ENCODE measurements around the gene MED12L.

The MED12L gene

DNA sequence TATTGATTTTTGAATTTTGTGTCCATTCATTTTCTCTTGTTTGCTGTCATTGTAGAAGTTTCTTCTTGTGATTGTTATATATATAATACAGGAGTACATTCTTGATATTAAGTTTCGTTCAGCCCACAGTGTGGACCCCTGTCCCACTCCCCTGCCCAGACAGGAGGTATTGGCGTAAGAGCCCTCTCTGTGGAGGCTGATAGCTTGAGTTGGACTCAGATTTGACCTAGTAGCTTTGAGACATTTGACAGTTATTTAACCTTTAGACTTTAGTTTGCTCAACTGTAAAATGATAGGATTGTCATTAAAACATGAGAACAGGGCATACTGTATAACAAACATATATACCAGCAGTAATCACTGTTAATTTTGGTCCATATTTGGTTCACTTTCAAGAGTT, 90.5 kb downstream of the MED12L start:
- H3K27me3 Mint-ChIP-seq (ENCODE audit: low read depth): no peaks in the 10 kb centered on the region
- H3K9me3 Mint-ChIP-seq: no peaks in the 10 kb centered on the region
- H3K4me3 Mint-ChIP-seq: no peak overlapping the region
- H3K4me1 Mint-ChIP-seq: no peaks in the 10 kb centered on the region
- no peaks in the 10 kb centered on the region for H3K36me3 Mint-ChIP-seq (ENCODE audit: low read depth)
- no peak overlapping the region for H3K27ac Mint-ChIP-seq
- TF ChIP-seq, protein P1, sequence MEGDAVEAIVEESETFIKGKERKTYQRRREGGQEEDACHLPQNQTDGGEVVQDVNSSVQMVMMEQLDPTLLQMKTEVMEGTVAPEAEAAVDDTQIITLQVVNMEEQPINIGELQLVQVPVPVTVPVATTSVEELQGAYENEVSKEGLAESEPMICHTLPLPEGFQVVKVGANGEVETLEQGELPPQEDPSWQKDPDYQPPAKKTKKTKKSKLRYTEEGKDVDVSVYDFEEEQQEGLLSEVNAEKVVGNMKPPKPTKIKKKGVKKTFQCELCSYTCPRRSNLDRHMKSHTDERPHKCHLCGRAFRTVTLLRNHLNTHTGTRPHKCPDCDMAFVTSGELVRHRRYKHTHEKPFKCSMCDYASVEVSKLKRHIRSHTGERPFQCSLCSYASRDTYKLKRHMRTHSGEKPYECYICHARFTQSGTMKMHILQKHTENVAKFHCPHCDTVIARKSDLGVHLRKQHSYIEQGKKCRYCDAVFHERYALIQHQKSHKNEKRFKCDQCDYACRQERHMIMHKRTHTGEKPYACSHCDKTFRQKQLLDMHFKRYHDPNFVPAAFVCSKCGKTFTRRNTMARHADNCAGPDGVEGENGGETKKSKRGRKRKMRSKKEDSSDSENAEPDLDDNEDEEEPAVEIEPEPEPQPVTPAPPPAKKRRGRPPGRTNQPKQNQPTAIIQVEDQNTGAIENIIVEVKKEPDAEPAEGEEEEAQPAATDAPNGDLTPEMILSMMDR (IDR thresholded peaks at IDR 0.05; ENCODE audit: unreplicated experiment in 3 of 3): no peak

DNA sequence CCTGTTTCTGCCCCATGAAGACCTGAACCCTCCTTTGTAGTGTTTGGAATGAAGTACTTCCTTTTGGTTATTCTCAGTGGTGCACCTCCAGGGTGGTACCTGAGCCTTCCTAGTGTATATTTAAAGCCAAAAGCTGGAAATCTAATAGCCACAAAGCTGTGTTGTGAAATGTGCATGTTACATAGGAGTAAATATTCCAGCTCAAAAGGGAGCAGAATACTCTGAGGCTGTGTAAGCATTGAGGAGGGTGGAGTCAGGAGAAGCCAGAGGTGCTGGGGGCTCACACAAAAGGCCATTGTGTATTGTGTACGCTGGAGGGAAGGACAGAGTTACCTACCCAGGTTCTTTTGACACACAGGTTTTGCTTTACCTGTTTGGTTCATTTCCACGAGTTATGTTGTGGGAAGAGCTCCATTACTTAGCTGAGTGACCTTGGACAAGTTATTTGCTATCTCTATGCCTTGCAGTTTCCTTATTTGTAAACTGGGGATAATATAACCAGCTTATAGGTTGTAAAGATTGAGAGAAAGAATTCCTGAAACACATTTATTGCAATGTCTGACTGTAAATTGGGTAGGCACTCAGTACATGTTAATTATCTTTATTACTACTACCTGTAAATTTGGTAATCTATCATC, 92.9 kb downstream of the MED12L start:
- H3K27me3 Mint-ChIP-seq (ENCODE audit: low read depth): no peaks in the 10 kb centered on the region
- TF ChIP-seq, protein P1 (IDR thresholded peaks at IDR 0.05; ENCODE audit: unreplicated experiment in 3 of 3): no peak
- H3K4me1 Mint-ChIP-seq: no peaks in the 10 kb centered on the region
- no peak overlapping the region for H3K4me3 Mint-ChIP-seq
- H3K27ac Mint-ChIP-seq: no peak overlapping the region
- H3K36me3 Mint-ChIP-seq (ENCODE audit: low read depth): no peaks in the 10 kb centered on the region
- no peaks in the 10 kb centered on the region for H3K9me3 Mint-ChIP-seq

DNA sequence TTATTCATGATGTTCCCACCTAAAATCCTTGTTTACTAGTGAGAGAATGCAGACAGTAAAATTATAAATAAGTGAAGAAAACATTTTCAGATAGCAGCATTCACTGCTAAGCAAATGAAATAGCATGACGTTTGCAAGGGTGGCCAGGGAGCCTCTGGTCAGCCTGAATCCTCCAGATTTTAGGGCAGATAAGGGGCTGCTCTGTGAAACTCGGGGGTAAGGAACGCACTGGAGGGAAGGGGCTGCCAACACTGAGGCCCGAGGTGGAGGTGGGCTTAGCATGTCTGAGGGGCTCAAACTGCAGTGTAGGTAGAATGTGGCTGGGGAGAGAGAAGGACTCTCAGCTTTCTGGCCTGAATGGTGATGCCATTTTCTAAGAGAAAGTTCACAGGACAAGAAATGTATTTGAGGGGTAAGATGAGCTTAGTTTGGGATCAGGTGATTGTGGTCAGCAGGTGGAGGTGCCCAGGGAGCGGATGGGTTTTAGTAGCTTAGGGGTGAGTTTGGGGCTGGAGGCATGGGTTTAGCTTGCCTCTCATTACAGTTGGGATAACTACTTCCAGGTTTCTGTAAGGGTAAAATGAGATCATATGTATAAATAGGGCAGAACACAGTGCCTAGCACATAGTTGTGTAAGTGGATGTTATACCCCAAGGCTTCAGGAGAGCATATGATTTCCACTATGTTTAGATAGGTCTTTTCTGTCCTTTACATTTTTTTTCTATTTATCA, 97.0 kb downstream of the MED12L start:
- Mint-ChIP-seq H3K27me3 (ENCODE audit: low read depth) (no peaks in the 10 kb centered on the region), H3K4me1 (no peaks in the 10 kb centered on the region), H3K27ac (no peak overlapping the region), H3K4me3 (no peak overlapping the region), H3K9me3 (no peaks in the 10 kb centered on the region), H3K36me3 (ENCODE audit: low read depth) (peaks cover 7% of the 10 kb centered on the region)
- TF ChIP-seq, protein P1 (IDR thresholded peaks at IDR 0.05; ENCODE audit: unreplicated experiment in 3 of 3): no peak

DNA sequence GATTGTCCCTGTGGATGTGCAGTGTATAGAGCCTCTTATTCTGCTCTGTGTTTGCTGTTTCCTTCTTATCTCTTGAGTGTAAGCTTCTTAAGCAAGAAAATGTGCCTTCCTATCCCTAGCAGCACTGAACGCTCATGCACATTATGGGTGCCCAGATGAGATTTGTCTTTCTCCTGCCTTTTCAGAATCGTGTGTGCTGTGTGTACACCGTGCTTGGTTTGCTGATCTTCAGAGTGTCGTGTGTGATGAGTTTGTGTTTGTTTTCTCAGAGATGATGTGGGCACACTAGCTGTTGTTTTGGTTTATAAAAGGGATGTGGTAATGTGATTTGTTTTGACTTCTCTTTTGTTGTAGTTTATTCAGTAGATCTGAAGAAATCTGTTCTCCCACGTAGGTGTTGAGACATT, 97.8 kb downstream of the MED12L start:
- no peaks in the 10 kb centered on the region for H3K4me1 Mint-ChIP-seq
- H3K36me3 Mint-ChIP-seq (ENCODE audit: low read depth): peaks cover 7% of the 10 kb centered on the region
- no peaks in the 10 kb centered on the region for H3K27me3 Mint-ChIP-seq (ENCODE audit: low read depth)
- no peak overlapping the region for H3K4me3 Mint-ChIP-seq
- TF ChIP-seq, protein P1 (IDR thresholded peaks at IDR 0.05; ENCODE audit: unreplicated experiment in 3 of 3): no peak
- H3K27ac Mint-ChIP-seq: no peak overlapping the region
- no peaks in the 10 kb centered on the region for H3K9me3 Mint-ChIP-seq

DNA sequence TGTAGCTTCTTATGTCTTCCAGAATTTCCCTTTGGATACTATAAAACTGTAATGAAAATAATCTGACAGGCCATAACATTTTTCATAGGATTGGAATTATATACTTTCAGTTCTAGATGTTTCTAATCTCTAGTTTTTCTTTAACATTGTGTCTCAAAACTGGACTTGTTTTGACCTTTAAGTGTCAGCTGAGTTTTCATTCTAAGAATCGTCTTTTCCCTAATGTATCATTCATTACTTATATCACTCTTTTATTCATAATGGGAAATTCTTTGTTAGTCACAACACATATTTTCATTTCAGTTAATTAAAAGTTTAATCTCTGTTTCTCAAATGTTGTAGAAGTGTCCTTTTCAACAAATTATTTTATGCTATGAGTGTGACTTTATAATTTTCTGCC, 105.6 kb downstream of the MED12L start:
- Mint-ChIP-seq H3K27me3 (ENCODE audit: low read depth) (no peaks in the 10 kb centered on the region), H3K4me3 (no peak overlapping the region), H3K4me1 (no peaks in the 10 kb centered on the region), H3K36me3 (ENCODE audit: low read depth) (peaks cover 26% of the 10 kb centered on the region), H3K27ac (no peak overlapping the region), H3K9me3 (no peaks in the 10 kb centered on the region)
- TF ChIP-seq, protein P1 (IDR thresholded peaks at IDR 0.05; ENCODE audit: unreplicated experiment in 3 of 3): no peak

DNA sequence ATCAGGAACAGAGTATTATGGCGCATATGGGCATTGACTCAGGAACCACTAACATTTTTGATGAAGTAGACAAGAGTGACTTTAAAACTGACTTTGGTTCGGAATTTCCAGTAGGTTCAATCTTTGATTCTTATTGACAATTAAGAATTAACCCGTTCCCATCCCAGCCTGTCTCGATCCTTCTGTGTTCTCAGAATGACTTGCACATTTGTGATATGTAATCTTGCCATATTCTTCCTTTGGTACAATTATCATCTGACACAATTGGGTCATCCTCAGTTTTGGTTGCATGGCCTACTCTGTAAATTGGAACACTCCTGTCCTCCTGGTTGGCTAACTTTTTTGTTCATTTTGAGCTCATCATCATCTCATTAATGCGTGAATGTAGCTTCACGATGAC, 107.1 kb downstream of the MED12L start:
- H3K27me3 Mint-ChIP-seq (ENCODE audit: low read depth): no peaks in the 10 kb centered on the region
- TF ChIP-seq, protein P1 (IDR thresholded peaks at IDR 0.05; ENCODE audit: unreplicated experiment in 3 of 3): no peak
- H3K27ac Mint-ChIP-seq: no peak overlapping the region
- H3K4me3 Mint-ChIP-seq: no peak overlapping the region
- H3K9me3 Mint-ChIP-seq: no peaks in the 10 kb centered on the region
- H3K4me1 Mint-ChIP-seq: no peaks in the 10 kb centered on the region
- H3K36me3 Mint-ChIP-seq (ENCODE audit: low read depth): peaks cover 19% of the 10 kb centered on the region

Data from nephron (organoid).